ENCODE measurements around the gene AMFR.

The AMFR gene

GRCh38 chr16:56425439-56425832, at the start of gene AMFR:
TSS of gene AMFR (minus strand) at chr16:56425545. CDS start at chr16:56425327, 218 bp downstream.
- DNase-seq = no peak

GRCh38 chr16:56470666-56471065, 45.3 kb upstream of the AMFR start:
- DNase-seq = no peak

GRCh38 chr16:56470232-56470631, 44.9 kb upstream of the AMFR start:
- DNase-seq = no peak

GRCh38 chr16:56469748-56470147, 44.4 kb upstream of the AMFR start:
- no peak for DNase-seq

GRCh38 chr16:56468800-56469199, 43.5 kb upstream of the AMFR start:
- no peak for DNase-seq

GRCh38 chr16:56466344-56466743, 41.0 kb upstream of the AMFR start:
- DNase-seq = no peak

- DNase-seq = no peak
Observed at GRCh38 chr16:56463153-56463552, 37.8 kb upstream of the AMFR start.

- DNase-seq = no peak
Observed at GRCh38 chr16:56462064-56462796, 36.9 kb upstream of the AMFR start.

GRCh38 chr16:56460101-56460500, 34.8 kb upstream of the AMFR start:
- no peak for DNase-seq

- DNase-seq = no peak
Observed at GRCh38 chr16:56457927-56458470, 32.7 kb upstream of the AMFR start.

GRCh38 chr16:56451753-56452689, 26.7 kb upstream of the AMFR start:
- no peak for DNase-seq

GRCh38 chr16:56450986-56451752, 25.8 kb upstream of the AMFR start, which contains the start of the genes NUDT21 and OGFOD1:
TSS of gene NUDT21 (minus strand) at chr16:56451332. CDS start at chr16:56451202, 130 bp downstream.
TSS of gene OGFOD1 (plus strand) at chr16:56451554. CDS start at chr16:56451613, 59 bp downstream.
- DNase-seq = peak; percentile 88

GRCh38 chr16:56450275-56450985, 25.1 kb upstream of the AMFR start:
- no peak for DNase-seq

GRCh38 chr16:56448005-56448404, 22.7 kb upstream of the AMFR start:
- no peak for DNase-seq

- DNase-seq = no peak
Observed at GRCh38 chr16:56447286-56447685, 21.9 kb upstream of the AMFR start.

- DNase-seq = no peak
Observed at GRCh38 chr16:56438038-56438437, 12.7 kb upstream of the AMFR start.

GRCh38 chr16:56436258-56436657, 10.9 kb upstream of the AMFR start:
- DNase-seq = no peak

- DNase-seq = no peak
Observed at GRCh38 chr16:56428091-56428490, 2.7 kb upstream of the AMFR start.

- no peak for DNase-seq
Observed at GRCh38 chr16:56426585-56426984, 1.2 kb upstream of the AMFR start.

GRCh38 chr16:56424791-56425438, 430 bp downstream of the AMFR start:
- peak; percentile 27 for DNase-seq

GRCh38 chr16:56424404-56424764, 961 bp downstream of the AMFR start:
- DNase-seq = no peak

Measured in KG1 (cell line).